Neutrophil (primary cell): ENCODE data around the gene C11orf58.
A peak's percentile ranks its signal among the peaks of the same experiment; 100 is the strongest.

Experiments used
- H3K27ac ChIP-seq: fragments of 200-600 bp; sonication (generic); 2 replicates; pipeline ENCODE4 v1.5.1; 2016; ENCODE audit warnings: mild to moderate bottlenecking, moderate library complexity
- H3K27me3 ChIP-seq: fragments of 200-600 bp; sonication (generic); 2 replicates; pipeline ENCODE4 v1.6.0; 2016; ENCODE audit warnings: mild to moderate bottlenecking
- H3K36me3 ChIP-seq: fragments of 200-600 bp; sonication (generic); 2 replicates; pipeline ENCODE4 v1.5.1; 2017
- H3K4me1 ChIP-seq, 2 experiments: fragments of 200-600 bp in 1 of 2; sonication (generic) in 1 of 2; 1 replicate in 1 of 2; 2 replicates in 1 of 2; pipeline versions ENCODE4 v1.5.1 to v1.6.1; 2013 to 2016; ENCODE audit warnings: low read depth in 1 of 2, low read length in 1 of 2, mild to moderate bottlenecking in 1 of 2, moderate library complexity in 1 of 2; ENCODE audit not compliant: control insufficient read depth in 1 of 2, insufficient read depth in 1 of 2
- H3K4me3 ChIP-seq, 2 experiments: fragments of 200-600 bp in 1 of 2; sonication (generic) in 1 of 2; 1 replicate in 1 of 2; 2 replicates in 1 of 2; pipeline ENCODE4 v1.5.1; 2013 to 2016; ENCODE audit warnings: low read depth in 1 of 2, low read length in 1 of 2, mild to moderate bottlenecking in 1 of 2, moderate library complexity in 1 of 2
- H3K9me3 ChIP-seq: fragments of 200-600 bp; sonication (generic); 2 replicates; pipeline ENCODE4 v1.5.1; 2016
- TF ChIP-seq, protein P1 (sequence below): fragments of 200-600 bp; sonication (generic); IDR thresholded peaks from 2 replicates; pipeline ENCODE4 v1.5.1; 2016; ENCODE audit warnings: antibody characterized with exemption

The C11orf58 gene

DNA sequence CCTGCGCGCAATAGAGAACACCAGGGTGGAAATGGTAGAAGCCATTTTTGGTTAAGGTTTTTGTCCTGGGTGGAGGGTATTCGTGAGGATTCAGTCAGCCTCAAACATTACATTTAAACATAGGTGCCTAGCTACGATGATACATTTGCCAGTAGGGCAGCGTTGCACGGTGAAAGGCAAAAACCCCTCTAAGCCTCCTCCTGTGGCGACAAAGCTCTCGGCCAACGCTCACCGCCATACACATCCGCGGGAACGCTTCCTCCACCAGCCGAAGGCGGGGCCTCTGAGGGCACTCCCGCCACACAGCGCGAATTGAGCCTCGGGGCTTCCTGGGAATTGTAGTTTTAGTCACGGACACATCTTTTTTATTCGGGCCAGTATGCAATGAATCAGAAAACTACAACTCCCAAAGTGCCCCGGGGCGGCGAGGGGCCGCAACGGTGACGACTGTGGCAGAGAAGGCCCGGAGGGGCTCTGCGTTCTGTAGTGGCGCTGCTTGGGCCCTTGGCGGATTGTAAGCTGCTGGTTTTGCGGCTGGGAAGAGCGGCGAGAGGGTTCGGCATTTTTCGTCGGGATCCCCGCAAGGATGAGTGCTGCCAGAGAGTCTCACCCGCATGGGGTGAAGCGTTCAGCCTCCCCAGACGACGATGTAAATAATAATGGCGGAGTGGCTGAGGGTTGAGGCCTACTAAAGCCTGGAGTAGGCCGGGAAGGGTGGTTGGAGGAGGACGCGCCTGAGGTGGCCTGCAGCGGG, at the start of gene C11orf58:
Gene C11orf58, plus strand, starts transcription at position 455 of the 754 bp plus-strand sequence. Its CDS starts 132 bp downstream, at position 587.
- TF ChIP-seq, protein P1, sequence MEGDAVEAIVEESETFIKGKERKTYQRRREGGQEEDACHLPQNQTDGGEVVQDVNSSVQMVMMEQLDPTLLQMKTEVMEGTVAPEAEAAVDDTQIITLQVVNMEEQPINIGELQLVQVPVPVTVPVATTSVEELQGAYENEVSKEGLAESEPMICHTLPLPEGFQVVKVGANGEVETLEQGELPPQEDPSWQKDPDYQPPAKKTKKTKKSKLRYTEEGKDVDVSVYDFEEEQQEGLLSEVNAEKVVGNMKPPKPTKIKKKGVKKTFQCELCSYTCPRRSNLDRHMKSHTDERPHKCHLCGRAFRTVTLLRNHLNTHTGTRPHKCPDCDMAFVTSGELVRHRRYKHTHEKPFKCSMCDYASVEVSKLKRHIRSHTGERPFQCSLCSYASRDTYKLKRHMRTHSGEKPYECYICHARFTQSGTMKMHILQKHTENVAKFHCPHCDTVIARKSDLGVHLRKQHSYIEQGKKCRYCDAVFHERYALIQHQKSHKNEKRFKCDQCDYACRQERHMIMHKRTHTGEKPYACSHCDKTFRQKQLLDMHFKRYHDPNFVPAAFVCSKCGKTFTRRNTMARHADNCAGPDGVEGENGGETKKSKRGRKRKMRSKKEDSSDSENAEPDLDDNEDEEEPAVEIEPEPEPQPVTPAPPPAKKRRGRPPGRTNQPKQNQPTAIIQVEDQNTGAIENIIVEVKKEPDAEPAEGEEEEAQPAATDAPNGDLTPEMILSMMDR: no peak
- Histone ChIP-seq H3K9me3 (no peaks in the 10 kb centered on the region), H3K27me3 (no peaks in the 10 kb centered on the region), H3K36me3 (peaks cover 11% of the 10 kb centered on the region), H3K4me3 (peak within 1 kb of the TSS; percentile 79 to 82), H3K4me1 (peaks cover 16 to 26% of the 10 kb centered on the region in 2 experiments), H3K27ac (peak within 1 kb of the TSS; percentile 86)

DNA sequence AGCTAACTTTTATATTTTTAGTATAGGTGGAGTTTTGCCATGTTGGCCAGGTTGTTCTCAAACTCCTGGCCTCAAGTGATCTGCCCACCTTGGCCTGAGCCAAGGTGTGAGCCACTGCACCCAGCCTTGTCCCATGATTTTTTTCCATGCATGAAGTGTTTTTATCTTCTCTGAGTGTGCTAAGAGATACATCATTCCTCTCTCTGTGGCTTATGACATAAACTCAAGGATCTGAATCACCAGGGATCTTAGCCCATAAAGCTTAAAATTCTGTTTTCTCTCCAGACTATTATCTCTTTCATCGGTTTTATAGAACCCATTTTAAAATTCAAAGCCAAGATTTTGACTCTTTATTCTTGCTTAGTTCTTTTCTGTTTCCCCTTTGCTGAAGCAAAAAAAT, 48.4 kb upstream of the C11orf58 start:
- TF ChIP-seq, protein P1: no peak
- Histone ChIP-seq H3K36me3 (no peaks in the 10 kb centered on the region), H3K4me3 (no peak overlapping the region), H3K27me3 (no peaks in the 10 kb centered on the region), H3K27ac (no peak overlapping the region), H3K4me1 (no peaks in the 10 kb centered on the region), H3K9me3 (no peaks in the 10 kb centered on the region)

DNA sequence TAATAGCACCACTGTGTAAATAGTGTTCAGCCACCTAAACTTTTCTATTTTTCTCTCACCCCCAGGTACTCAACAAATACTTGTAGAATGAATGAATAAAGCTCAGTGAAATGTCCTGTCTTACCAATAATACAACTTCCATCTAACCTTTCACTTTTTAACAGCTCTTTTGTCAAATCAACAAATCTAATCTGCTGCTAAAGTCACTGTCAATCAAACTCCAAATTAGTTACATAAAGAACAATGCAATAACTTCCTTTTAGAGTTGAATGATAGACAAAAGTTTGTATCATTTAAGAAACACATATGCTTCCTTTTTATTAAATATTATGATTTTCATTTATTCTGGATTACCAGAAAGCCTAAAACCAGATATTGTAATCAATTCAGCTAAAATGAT, 34.7 kb upstream of the C11orf58 start:
- H3K27ac ChIP-seq: no peak overlapping the region

DNA sequence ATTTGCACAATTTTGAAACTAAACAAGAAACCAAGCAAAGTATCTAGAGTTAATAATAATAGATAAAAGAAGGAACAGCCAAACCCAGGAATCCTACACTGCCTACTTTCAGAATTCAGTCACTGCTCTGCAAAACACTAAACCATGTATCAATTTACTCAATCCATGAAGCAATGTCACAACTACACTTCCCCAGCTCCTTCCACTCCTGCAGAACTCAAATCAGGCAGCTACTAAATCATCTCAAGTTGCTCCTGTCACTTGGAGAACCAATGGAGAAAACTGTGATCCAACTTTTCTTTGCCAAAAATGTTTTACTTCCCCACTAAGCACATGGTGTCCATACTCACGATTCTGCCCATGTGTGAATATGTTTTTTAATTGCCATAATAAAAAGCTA, 24.9 kb upstream of the C11orf58 start:
- Histone ChIP-seq H3K27ac (no peak overlapping the region), H3K36me3 (no peaks in the 10 kb centered on the region), H3K27me3 (no peaks in the 10 kb centered on the region), H3K4me3 (no peak overlapping the region), H3K4me1 (no peaks in the 10 kb centered on the region), H3K9me3 (no peaks in the 10 kb centered on the region)
- TF ChIP-seq, protein P1: no peak

More for the DNA sequence above, 34.7 kb upstream of the C11orf58 start:
- TF ChIP-seq, protein P1: no peak
- Histone ChIP-seq H3K27me3 (no peaks in the 10 kb centered on the region), H3K36me3 (no peaks in the 10 kb centered on the region), H3K9me3 (no peaks in the 10 kb centered on the region), H3K4me3 (no peak overlapping the region), H3K4me1 (no peaks in the 10 kb centered on the region)

DNA sequence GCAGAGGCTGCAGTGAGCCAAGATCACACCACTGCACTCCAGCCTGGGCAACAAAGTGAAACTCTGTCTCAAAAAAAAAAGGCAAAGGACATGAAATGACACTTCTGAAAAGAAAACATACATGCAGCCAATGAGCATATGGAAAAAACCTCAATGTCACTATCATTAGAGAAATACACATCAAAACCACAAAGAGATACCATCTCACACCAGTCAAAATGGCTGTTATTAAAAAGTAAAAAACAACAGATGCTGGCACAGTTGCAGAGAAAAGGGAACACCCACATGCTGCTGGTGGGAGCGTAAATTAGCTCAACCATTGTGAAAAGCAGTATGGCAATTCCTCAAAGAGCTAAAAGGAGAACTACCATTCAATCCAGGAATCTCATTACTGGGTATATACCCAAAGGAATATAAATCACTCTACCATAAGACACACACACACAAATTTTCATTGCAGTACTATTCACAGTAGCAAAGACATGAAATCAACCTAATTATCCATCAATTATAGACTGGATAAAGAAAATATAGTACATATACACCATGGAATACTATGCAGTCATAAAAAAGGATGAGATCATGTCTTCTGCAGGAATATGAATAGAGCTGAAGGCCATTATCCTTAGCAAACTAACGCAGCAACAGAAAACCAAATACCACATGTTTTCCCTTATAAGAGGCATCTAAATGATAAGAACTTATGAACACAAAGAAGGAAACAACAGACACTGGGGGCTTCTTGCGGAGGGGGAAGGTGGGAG, 15.7 kb upstream of the C11orf58 start:
- TF ChIP-seq, protein P1: no peak

More for the DNA sequence above, 15.7 kb upstream of the C11orf58 start:
- no peaks in the 10 kb centered on the region for H3K4me1 ChIP-seq
- H3K4me3 ChIP-seq: no peak overlapping the region
- H3K36me3 ChIP-seq: no peaks in the 10 kb centered on the region
- H3K9me3 ChIP-seq: no peaks in the 10 kb centered on the region
- no peaks in the 10 kb centered on the region for H3K27me3 ChIP-seq
- H3K27ac ChIP-seq: no peak overlapping the region
